ENCODE measurements around the gene MOBP. TPM values are rescaled to one million over a fixed set of nuclear protein-coding genes. Genes with fewer than 3 reads are reported as not detected.
"Not testable (repeated sequence)": the region's sequence is repeated elsewhere in the genome, so short reads cannot be mapped to it uniquely, and the experiment has no call there.

Gene MOBP
- total RNA-seq, 4 donors from 2014 or later: 0.08 to 0.47 TPM; not detected in 2

- Histone ChIP-seq H3K36me3 (no peaks in the 10 kb centered on the region), H3K9me3 (no peaks in the 10 kb centered on the region), H3K4me3 (no peak overlapping the region), H3K4me1 (no peaks in the 10 kb centered on the region), H3K27me3 (peaks cover 5% of the 10 kb centered on the region), H3K27ac (no peak overlapping the region)
- ATAC-seq: no peak
- no peak for TF ChIP-seq EP300 (IDR thresholded peaks at IDR 0.05)
- no peak for TF ChIP-seq POLR2A (IDR thresholded peaks at IDR 0.05)
- TF ChIP-seq POLR2AphosphoS5 (IDR thresholded peaks at IDR 0.05): no peak
- TF ChIP-seq, protein P1, sequence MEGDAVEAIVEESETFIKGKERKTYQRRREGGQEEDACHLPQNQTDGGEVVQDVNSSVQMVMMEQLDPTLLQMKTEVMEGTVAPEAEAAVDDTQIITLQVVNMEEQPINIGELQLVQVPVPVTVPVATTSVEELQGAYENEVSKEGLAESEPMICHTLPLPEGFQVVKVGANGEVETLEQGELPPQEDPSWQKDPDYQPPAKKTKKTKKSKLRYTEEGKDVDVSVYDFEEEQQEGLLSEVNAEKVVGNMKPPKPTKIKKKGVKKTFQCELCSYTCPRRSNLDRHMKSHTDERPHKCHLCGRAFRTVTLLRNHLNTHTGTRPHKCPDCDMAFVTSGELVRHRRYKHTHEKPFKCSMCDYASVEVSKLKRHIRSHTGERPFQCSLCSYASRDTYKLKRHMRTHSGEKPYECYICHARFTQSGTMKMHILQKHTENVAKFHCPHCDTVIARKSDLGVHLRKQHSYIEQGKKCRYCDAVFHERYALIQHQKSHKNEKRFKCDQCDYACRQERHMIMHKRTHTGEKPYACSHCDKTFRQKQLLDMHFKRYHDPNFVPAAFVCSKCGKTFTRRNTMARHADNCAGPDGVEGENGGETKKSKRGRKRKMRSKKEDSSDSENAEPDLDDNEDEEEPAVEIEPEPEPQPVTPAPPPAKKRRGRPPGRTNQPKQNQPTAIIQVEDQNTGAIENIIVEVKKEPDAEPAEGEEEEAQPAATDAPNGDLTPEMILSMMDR (IDR thresholded peaks at IDR 0.05): no peak
- 92 to 94% methylated on average over 16 to 19 of the region's 20 CpGs for WGBS, 2 donors (ENCODE audit: low coverage in 1 of 2)
Observed at GRCh38 chr3:39456159-39456558, 11.3 kb upstream of the MOBP start.

- H3K27ac ChIP-seq: no peak overlapping the region
- H3K4me1 ChIP-seq: no peaks in the 10 kb centered on the region
- no peaks in the 10 kb centered on the region for H3K9me3 ChIP-seq
- no peak overlapping the region for H3K4me3 ChIP-seq
- no peaks in the 10 kb centered on the region for H3K36me3 ChIP-seq
- WGBS, 2 donors (ENCODE audit: low coverage in 1 of 2): 86 to 87% methylated on average over 5 to 8 of the region's 9 CpGs
- ATAC-seq: no peak
- H3K27me3 ChIP-seq: peaks cover 5% of the 10 kb centered on the region
- no peak for TF ChIP-seq POLR2AphosphoS5 (IDR thresholded peaks at IDR 0.05)
- TF ChIP-seq, protein P1 (IDR thresholded peaks at IDR 0.05): no peak
- TF ChIP-seq POLR2A (IDR thresholded peaks at IDR 0.05): no peak
- TF ChIP-seq EP300 (IDR thresholded peaks at IDR 0.05): no peak
Observed at GRCh38 chr3:39457361-39457760, 10.1 kb upstream of the MOBP start.

DNA sequence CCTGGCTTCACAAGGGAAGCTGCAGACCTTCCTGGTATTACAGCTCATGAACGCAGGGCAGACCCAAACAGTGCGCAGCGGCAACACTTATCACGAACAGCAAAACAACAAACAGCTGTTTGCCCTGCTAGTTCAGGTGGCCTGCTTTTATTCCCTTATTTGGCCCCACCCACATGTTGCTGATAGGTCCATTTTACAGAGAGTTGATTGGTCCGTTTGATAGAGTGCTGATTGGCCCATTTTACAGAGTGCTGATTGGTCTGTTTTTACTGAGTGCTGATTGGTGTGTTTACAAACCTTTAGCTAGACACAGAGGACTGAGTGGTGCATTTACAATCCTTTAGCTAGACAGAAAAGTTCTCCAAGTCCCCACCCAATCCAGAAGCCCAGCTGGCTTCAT, 8.9 kb upstream of the MOBP start:
- 94 to 97% methylated on average over 3 to 4 of the region's 5 CpGs for WGBS, 2 donors (ENCODE audit: low coverage in 1 of 2)
- H3K4me1 ChIP-seq, H3K36me3 ChIP-seq, ATAC-seq, H3K4me3 ChIP-seq, H3K27me3 ChIP-seq, H3K9me3 ChIP-seq, H3K27ac ChIP-seq: not testable (repeated sequence)

GRCh38 chr3:39460677-39461076, 6.8 kb upstream of the MOBP start:
- WGBS, 2 donors (ENCODE audit: low coverage in 1 of 2): 51 to 57% methylated on average over 2 of the region's 2 CpGs
- ATAC-seq: no peak
- no peak overlapping the region for H3K4me3 ChIP-seq

DNA sequence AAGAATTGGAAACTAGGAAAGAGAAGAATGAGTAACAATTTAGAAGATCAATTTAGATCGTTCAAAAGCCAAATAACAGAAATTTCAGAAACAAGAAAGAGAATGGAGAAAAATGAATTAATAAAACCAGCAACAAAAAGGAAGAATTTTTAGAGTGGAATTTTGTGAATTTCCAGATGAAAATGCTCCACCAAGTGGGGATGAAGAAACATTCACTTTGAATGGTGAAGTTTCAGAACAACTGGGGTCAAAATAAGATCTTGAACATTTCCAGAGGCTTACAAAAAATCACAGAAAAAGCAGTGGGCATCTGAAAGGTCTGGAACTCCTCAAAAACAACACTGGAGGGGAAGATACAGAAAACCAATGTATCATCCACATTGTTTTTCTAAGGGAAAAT, 4.2 kb upstream of the MOBP start:
- Histone ChIP-seq H3K27me3 (peaks cover 5% of the 10 kb centered on the region), H3K27ac (no peak overlapping the region), H3K4me3 (no peak overlapping the region), H3K4me1 (no peaks in the 10 kb centered on the region), H3K9me3 (no peaks in the 10 kb centered on the region), H3K36me3 (no peaks in the 10 kb centered on the region)
- ATAC-seq: no peak
- TF ChIP-seq POLR2A (IDR thresholded peaks at IDR 0.05) (no peak), POLR2AphosphoS5 (IDR thresholded peaks at IDR 0.05) (no peak), EP300 (IDR thresholded peaks at IDR 0.05) (no peak)
- TF ChIP-seq, protein P1 (IDR thresholded peaks at IDR 0.05): no peak
- WGBS, 2 donors (ENCODE audit: low coverage in 1 of 2): 0 to 25% methylated on average over 1 of the region's 1 CpG

More at GRCh38 chr3:39460677-39461076, 6.8 kb upstream of the MOBP start:
- Histone ChIP-seq H3K4me1 (no peaks in the 10 kb centered on the region), H3K9me3 (no peaks in the 10 kb centered on the region), H3K36me3 (no peaks in the 10 kb centered on the region), H3K27ac (no peak overlapping the region), H3K27me3 (peaks cover 5% of the 10 kb centered on the region)
- TF ChIP-seq, protein P1 (IDR thresholded peaks at IDR 0.05): no peak
- TF ChIP-seq POLR2A (IDR thresholded peaks at IDR 0.05) (no peak), POLR2AphosphoS5 (IDR thresholded peaks at IDR 0.05) (no peak), EP300 (IDR thresholded peaks at IDR 0.05) (no peak)
